ENCODE results near the gene ARHGAP11B.
"Not testable (repeated sequence)": the region's sequence is repeated elsewhere in the genome, so short reads cannot be mapped to it uniquely, and the experiment has no call there.

The ARHGAP11B gene

DNA sequence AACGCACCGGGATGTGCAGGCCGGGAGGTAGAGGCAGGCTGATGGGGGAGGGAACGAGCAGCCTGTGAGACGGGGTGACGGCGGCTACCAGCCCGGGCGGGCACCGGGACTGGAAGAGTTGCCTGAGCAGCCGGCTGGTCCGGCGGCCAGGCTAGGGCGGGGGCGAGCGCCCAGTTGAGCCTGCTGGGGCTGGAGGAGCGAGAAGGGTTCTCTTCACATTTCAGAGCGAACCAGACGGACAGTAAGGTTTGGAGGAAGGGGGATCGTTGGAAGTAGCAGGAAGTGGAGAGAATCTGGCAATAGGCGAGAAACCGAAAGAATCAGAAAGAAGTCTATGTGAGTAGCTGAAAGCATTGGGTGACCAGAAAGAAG is 252 bp downstream of the ARHGAP11B start:
- Histone ChIP-seq H3K4me3 (ENCODE audit: low read length) (peak overlapping the region; percentile 69), H3K27ac (ENCODE audit: low read depth, low read length) (peak overlapping the region; percentile 89)
- not testable (repeated sequence) for H3K27me3 Mint-ChIP-seq; H3K9me3 ChIP-seq (ENCODE audit: control insufficient read depth in 2 of 3, low read length in 3 of 3); ATAC-seq; H3K4me1 ChIP-seq (ENCODE audit: control insufficient read depth in 2 of 2, insufficient read depth in 2 of 2, low read length in 2 of 2); H3K9me3 Mint-ChIP-seq; H3K27me3 ChIP-seq (ENCODE audit: control insufficient read depth in 2 of 2, insufficient read depth in 2 of 2, low read length in 2 of 2); H3K36me3 ChIP-seq (ENCODE audit: control insufficient read depth in 2 of 3, insufficient read depth in 3 of 3, low read length in 3 of 3); H3K36me3 Mint-ChIP-seq
- H3K4me1 Mint-ChIP-seq: peaks cover 4 to 28% (median 21%) of the 10 kb centered on the region in 7 donors
- intact Hi-C loops (cut with micrococcal nuclease): loop anchor here in 1 of 2 donors (5.0 to 10.0 kb wide), 3 partner anchors 701 to 1241 kb away; partner anchors contain the start of gene KLF13
- peak in 3 of 9 donors; percentile 10 to 30 (median 22) for DNase-seq
- ChIA-PET POLR2A (interaction anchor here (0.6 kb wide), 1 partner anchor 638 kb away, joined by 3 read pairs; no protein-coding TSS in a partner anchor), CTCF (interaction anchor here (0.6 kb wide), 1 partner anchor 848 kb away, joined by 3 read pairs; no protein-coding TSS in a partner anchor)
- peak overlapping the region; percentile 92 to 100 (median 98) for H3K4me3 Mint-ChIP-seq
- H3K27ac Mint-ChIP-seq: peak overlapping the region; percentile 90 to 100 (median 98)

DNA sequence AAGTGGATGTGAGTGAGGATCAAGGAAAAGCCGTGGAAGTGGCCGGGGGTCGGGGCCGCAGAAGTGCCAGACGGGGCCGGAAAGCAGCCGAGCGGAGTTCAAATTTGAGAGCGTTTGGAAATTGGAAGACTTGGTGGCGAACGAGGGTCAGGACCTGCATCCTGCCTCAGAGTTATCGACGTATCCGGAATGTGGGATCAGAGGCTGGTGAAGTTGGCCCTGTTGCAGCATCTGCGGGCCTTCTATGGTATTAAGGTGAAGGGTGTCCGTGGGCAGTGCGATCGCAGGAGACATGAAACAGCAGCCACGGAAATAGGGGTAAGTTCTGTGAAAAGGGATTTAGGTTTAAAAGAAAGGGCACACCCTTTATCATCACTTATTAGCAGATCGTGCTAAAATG is 704 bp downstream of the ARHGAP11B start:
- POLR2A ChIA-PET; H3K36me3 Mint-ChIP-seq; CTCF ChIA-PET; H3K36me3 ChIP-seq (ENCODE audit: control insufficient read depth in 2 of 3, insufficient read depth in 3 of 3, low read length in 3 of 3); ATAC-seq; H3K9me3 ChIP-seq (ENCODE audit: control insufficient read depth in 2 of 3, low read length in 3 of 3); H3K27me3 Mint-ChIP-seq; DNase-seq; H3K4me1 ChIP-seq (ENCODE audit: control insufficient read depth in 2 of 2, insufficient read depth in 2 of 2, low read length in 2 of 2); H3K27me3 ChIP-seq (ENCODE audit: control insufficient read depth in 2 of 2, insufficient read depth in 2 of 2, low read length in 2 of 2); H3K9me3 Mint-ChIP-seq: not testable (repeated sequence)
- peak overlapping the region; percentile 25 to 100 (median 97) for H3K27ac Mint-ChIP-seq
- Histone ChIP-seq H3K4me3 (ENCODE audit: low read length) (peak overlapping the region; percentile 69), H3K27ac (ENCODE audit: low read depth, low read length) (peak overlapping the region; percentile 89)
- intact Hi-C loops (cut with micrococcal nuclease): loop anchor here in 1 of 2 donors (5.0 to 10.0 kb wide), 3 partner anchors 701 to 1241 kb away; partner anchors contain the start of gene KLF13
- peaks cover 4 to 28% (median 21%) of the 10 kb centered on the region in 7 donors for H3K4me1 Mint-ChIP-seq
- peak overlapping the region; percentile 92 to 100 (median 98) for H3K4me3 Mint-ChIP-seq

DNA sequence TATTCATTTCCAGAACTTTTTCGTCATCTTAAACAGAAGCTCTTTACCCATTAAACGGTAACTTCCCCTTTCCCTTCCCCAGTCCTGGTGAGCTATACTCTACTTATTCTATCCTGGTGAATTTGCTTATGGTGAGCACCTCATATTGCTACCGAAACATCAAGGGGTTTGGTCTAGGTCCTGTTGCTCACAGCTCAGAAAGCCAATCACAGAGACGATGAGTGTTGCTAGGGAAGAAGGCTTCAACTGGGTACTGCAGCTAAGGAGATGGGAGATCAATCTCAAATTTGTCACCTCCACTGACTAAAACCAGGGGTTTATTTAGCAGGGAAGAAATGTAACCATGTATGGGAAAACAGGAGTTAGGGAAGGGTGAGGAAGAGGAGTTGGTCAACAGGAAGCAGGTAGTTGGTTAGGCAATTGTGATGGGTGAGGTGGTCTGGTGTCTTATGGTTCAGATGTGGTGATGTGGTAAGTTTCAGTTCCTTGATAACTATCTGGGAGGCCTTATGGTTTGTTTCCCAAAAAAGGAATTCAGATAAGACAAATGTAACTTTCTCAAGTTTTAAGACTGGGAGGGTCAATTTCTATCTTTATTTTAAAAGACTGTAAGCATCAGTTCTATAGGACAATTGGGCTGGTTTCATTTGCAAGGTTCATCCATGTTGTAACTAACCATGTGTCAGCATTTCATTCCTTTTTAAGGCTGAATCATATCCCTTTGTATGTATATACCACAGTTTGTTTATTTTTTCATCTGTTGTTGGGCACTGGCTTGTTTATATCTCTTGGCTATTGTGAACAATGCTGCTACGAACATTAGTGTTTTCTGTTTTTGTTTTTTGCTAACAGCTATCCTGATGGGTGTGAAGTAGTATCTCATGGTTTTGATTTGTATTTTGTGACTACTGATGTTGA is 24.3 kb downstream of the ARHGAP11B start:
- Histone ChIP-seq H3K4me3 (ENCODE audit: low read length) (no peak overlapping the region), H3K27me3 (ENCODE audit: control insufficient read depth in 2 of 2, insufficient read depth in 2 of 2, low read length in 2 of 2) (no peaks in the 10 kb centered on the region), H3K9me3 (ENCODE audit: control insufficient read depth in 2 of 3, low read length in 3 of 3) (no peaks in the 10 kb centered on the region), H3K36me3 (ENCODE audit: control insufficient read depth in 2 of 3, insufficient read depth in 3 of 3, low read length in 3 of 3) (no peaks in the 10 kb centered on the region), H3K27ac (ENCODE audit: low read depth, low read length) (no peak overlapping the region), H3K4me1 (ENCODE audit: control insufficient read depth in 2 of 2, insufficient read depth in 2 of 2, low read length in 2 of 2) (no peaks in the 10 kb centered on the region)
- no peak for DNase-seq
- H3K27ac Mint-ChIP-seq: peak overlapping the region in 1 of 9 donors; percentile 77
- ATAC-seq: peak; percentile 26
- intact Hi-C loops (cut with micrococcal nuclease): no loop called here
- H3K4me1 Mint-ChIP-seq: peaks cover 4 to 47% (median 5%) of the 10 kb centered on the region in 7 donors
- ChIA-PET CTCF (no interaction called here), POLR2A (no interaction called here)
- H3K9me3 Mint-ChIP-seq: peaks cover 0 to 2% (median 0%) of the 10 kb centered on the region in 11 donors
- no peaks in the 10 kb centered on the region for H3K27me3 Mint-ChIP-seq
- H3K4me3 Mint-ChIP-seq: peak overlapping the region in 1 of 10 donors; percentile 72
- H3K36me3 Mint-ChIP-seq: peaks cover 0 to 43% (median 0%) of the 10 kb centered on the region in 5 donors

GRCh38 chr15:30661154-30661553 is 35.2 kb downstream of the ARHGAP11B start:
- H3K4me1 Mint-ChIP-seq; H3K27ac Mint-ChIP-seq; POLR2A ChIA-PET; H3K27me3 Mint-ChIP-seq; H3K4me3 ChIP-seq (ENCODE audit: low read length); H3K36me3 Mint-ChIP-seq; H3K27ac ChIP-seq (ENCODE audit: low read depth, low read length); H3K4me3 Mint-ChIP-seq; ATAC-seq; H3K36me3 ChIP-seq (ENCODE audit: control insufficient read depth in 2 of 3, insufficient read depth in 3 of 3, low read length in 3 of 3); H3K9me3 ChIP-seq (ENCODE audit: control insufficient read depth in 2 of 3, low read length in 3 of 3); H3K4me1 ChIP-seq (ENCODE audit: control insufficient read depth in 2 of 2, insufficient read depth in 2 of 2, low read length in 2 of 2); H3K9me3 Mint-ChIP-seq; H3K27me3 ChIP-seq (ENCODE audit: control insufficient read depth in 2 of 2, insufficient read depth in 2 of 2, low read length in 2 of 2): not testable (repeated sequence)
- intact Hi-C loops (cut with micrococcal nuclease): loop anchor here (1.0 to 5.0 kb wide), 5 partner anchors 91 to 1316 kb away; no protein-coding TSS in a partner anchor
- CTCF ChIA-PET: interaction anchor here (0.6 to 1.3 kb wide), 3 partner anchors 468 to 829 kb away, joined by 3 to 4 read pairs (median 3); no protein-coding TSS in a partner anchor
- peak in 6 of 9 donors; percentile 1 to 41 (median 27) for DNase-seq

DNA sequence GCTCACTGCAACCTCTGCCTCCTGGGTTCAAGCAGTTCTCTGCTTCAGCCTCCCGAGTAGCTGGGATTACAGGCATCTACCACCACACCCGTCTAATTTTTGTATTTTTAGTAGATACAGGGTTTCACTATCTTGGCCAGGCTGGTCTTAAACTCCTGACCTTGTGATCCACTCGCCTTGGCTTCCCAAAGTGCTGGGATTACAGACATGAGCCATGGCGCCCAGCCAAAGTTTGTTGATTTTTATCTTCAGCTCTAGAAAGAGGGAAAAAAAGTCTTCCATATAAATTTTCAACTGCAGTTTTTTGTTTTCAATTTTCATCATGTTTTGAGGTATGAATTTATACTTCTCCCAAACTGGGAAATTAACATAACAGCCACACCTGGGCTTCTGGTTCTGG is 43.7 kb downstream of the ARHGAP11B start:
- peaks cover 0 to 30% (median 5%) of the 10 kb centered on the region in 5 donors for H3K36me3 Mint-ChIP-seq
- H3K36me3 ChIP-seq (ENCODE audit: control insufficient read depth in 2 of 3, insufficient read depth in 3 of 3, low read length in 3 of 3); H3K4me3 Mint-ChIP-seq; CTCF ChIA-PET; H3K4me3 ChIP-seq (ENCODE audit: low read length); ATAC-seq; H3K27me3 ChIP-seq (ENCODE audit: control insufficient read depth in 2 of 2, insufficient read depth in 2 of 2, low read length in 2 of 2); H3K9me3 ChIP-seq (ENCODE audit: control insufficient read depth in 2 of 3, low read length in 3 of 3); H3K27ac Mint-ChIP-seq; H3K9me3 Mint-ChIP-seq; DNase-seq; H3K27me3 Mint-ChIP-seq; POLR2A ChIA-PET; H3K27ac ChIP-seq (ENCODE audit: low read depth, low read length); H3K4me1 Mint-ChIP-seq; intact Hi-C loops (cut with micrococcal nuclease); H3K4me1 ChIP-seq (ENCODE audit: control insufficient read depth in 2 of 2, insufficient read depth in 2 of 2, low read length in 2 of 2): not testable (repeated sequence)

GRCh38 chr15:30670056-30670455 is 44.1 kb downstream of the ARHGAP11B start:
- Histone ChIP-seq H3K36me3 (ENCODE audit: control insufficient read depth in 2 of 3, insufficient read depth in 3 of 3, low read length in 3 of 3) (no peaks in the 10 kb centered on the region), H3K4me3 (ENCODE audit: low read length) (no peak overlapping the region), H3K27ac (ENCODE audit: low read depth, low read length) (no peak overlapping the region), H3K27me3 (ENCODE audit: control insufficient read depth in 2 of 2, insufficient read depth in 2 of 2, low read length in 2 of 2) (no peaks in the 10 kb centered on the region), H3K9me3 (ENCODE audit: control insufficient read depth in 2 of 3, low read length in 3 of 3) (no peaks in the 10 kb centered on the region), H3K4me1 (ENCODE audit: control insufficient read depth in 2 of 2, insufficient read depth in 2 of 2, low read length in 2 of 2) (no peaks in the 10 kb centered on the region)
- ChIA-PET CTCF (no interaction called here), POLR2A (no interaction called here)
- H3K36me3 Mint-ChIP-seq: peaks cover 0 to 30% (median 5%) of the 10 kb centered on the region in 5 donors
- peak overlapping the region in 1 of 9 donors; percentile 30 for H3K27ac Mint-ChIP-seq
- no peak for ATAC-seq
- no peaks in the 10 kb centered on the region for H3K9me3 Mint-ChIP-seq
- intact Hi-C loops (cut with micrococcal nuclease): no loop called here
- peaks cover 0 to 10% (median 0%) of the 10 kb centered on the region in 7 donors for H3K4me1 Mint-ChIP-seq
- H3K27me3 Mint-ChIP-seq: no peaks in the 10 kb centered on the region
- H3K4me3 Mint-ChIP-seq: no peak overlapping the region
- DNase-seq: no peak
